Measurements from ENCODE around the gene MSX2.

DNA sequence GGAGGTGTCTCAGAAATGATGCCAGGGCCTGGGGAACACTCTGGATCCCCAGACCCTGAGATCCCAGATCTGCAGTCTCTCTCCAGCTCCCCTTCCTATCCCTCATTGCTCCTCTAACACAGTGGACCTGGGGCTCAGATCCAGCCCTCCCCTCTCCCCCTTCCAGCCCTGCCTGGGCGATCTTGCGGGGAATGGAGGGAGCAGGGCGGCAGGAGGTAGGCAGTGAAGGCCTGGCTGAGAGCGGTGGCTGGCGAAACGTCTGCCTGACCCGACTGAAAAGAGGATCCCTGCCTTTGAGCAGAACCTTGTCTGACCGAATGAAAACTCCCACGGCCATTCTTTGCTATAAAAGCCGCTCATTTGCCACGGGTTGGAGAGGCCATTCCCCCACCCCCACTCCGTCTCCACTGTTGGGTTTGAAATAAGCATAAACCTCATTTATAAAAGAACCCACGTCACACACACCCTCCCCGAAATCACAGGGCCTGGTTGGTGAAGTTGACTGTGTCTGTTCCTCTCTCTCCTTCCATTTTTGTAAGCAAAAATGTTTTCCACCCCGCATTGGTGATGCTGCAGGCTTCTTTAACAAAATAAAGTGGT lies 8.8 kb downstream of the MSX2 start:
- no peak for TF ChIP-seq ZNF274 (IDR thresholded peaks at IDR 0.05; ENCODE audit: low read depth, low read length)
- TF ChIP-seq YY1 (IDR thresholded peaks at IDR 0.05; ENCODE audit: insufficient read depth, insufficient read length) = no peak
